ENCODE results near the gene BACH2. TPM values are rescaled to one million over a fixed set of nuclear protein-coding genes. Genes with fewer than 3 reads are reported as not detected.

The BACH2 gene
- polyA plus RNA-seq, 1 of the 3 experiments (the other 2 are of a cell fraction), result 0.46 TPM

GRCh38 chr6:89975366-89975765 is 321.3 kb downstream of the BACH2 start:
- POLR2A ChIA-PET, result interaction anchor here (0.6 to 3.4 kb wide), 2 partner anchors 11 to 229 kb away, joined by 3 to 30 read pairs; no protein-coding TSS in a partner anchor
- Histone ChIP-seq H3K36me3 (replicated peaks in 1 of 2; ENCODE audit: control insufficient read depth in 1 of 2, insufficient read depth in 2 of 2, low read length in 1 of 2) (no peaks in the 10 kb centered on the region), H3K9ac (no peak overlapping the region), H3K27ac (ENCODE audit: low read depth in 2 of 2, low read length in 1 of 2) (peak overlapping the region in 1 of 2 experiments; percentile 99; a peak in 2 of 4 replicates), H2AFZ (ENCODE audit: low read depth) (no peak overlapping the region), H4K20me1 (ENCODE audit: insufficient read depth) (no peaks in the 10 kb centered on the region), H3K9me3 (no peaks in the 10 kb centered on the region), H3K4me2 (no peak overlapping the region), H3K4me3 (ENCODE audit: low read depth in 2 of 2, low read length in 1 of 2) (no peak overlapping the region), H3K4me1 (ENCODE audit: control insufficient read depth in 1 of 2, insufficient read depth in 2 of 2, low read depth in 1 of 2, low read length in 1 of 2) (peaks cover 20 to 37% of the 10 kb centered on the region in 2 experiments; a peak in 3 of 4 replicates), H3K9me2 (no peaks in the 10 kb centered on the region), H3K79me2 (ENCODE audit: insufficient read depth) (no peaks in the 10 kb centered on the region), H3F3A (replicated peaks; ENCODE audit: insufficient read depth) (no peaks in the 10 kb centered on the region), H3K27me3 (ENCODE audit: insufficient read depth) (no peaks in the 10 kb centered on the region)
- CTCF ChIA-PET, result interaction anchor here (0.6 to 11.0 kb wide), 13 partner anchors 10 to 503 kb away, joined by 3 to 114 read pairs (median 4); partner anchors contain the start of gene MDN1
- 81% methylated on average over 1 of the region's 1 CpG for WGBS (ENCODE audit: low lambda C conversion rate)
- no peak for DNase-seq
- TF ChIP-seq FOXJ3 (CRISPR knock-in tag; IDR thresholded peaks at IDR 0.05), result no peak
- no peak for TF ChIP-seq FOSL2 (IDR thresholded peaks at IDR 0.05; ENCODE audit: borderline replicate concordance, low read depth)
- no peak for TF ChIP-seq TEAD4 (IDR thresholded peaks at IDR 0.05; ENCODE audit: borderline replicate concordance, insufficient read depth)
- TF ChIP-seq IRF3 (IDR thresholded peaks at IDR 0.05; ENCODE audit: low read depth, low read length), result no peak
- TF ChIP-seq ZBTB33 (IDR thresholded peaks at IDR 0.05; ENCODE audit: borderline replicate concordance, low read depth), result no peak
- TF ChIP-seq FOXM1 (IDR thresholded peaks at IDR 0.05; ENCODE audit: low read depth), result no peak
- no peak for TF ChIP-seq NRF1 (IDR thresholded peaks at IDR 0.05; ENCODE audit: low read depth, low read length)
- TF ChIP-seq TAF1 (IDR thresholded peaks at IDR 0.05; ENCODE audit: borderline replicate concordance, low read depth, low read length), result no peak
- no peak for TF ChIP-seq USF1 (IDR thresholded peaks at IDR 0.05; ENCODE audit: borderline replicate concordance, low read depth)
- TF ChIP-seq GATA2 (CRISPR knock-in tag; IDR thresholded peaks at IDR 0.05), result no peak
- TF ChIP-seq POLR2AphosphoS5 (IDR thresholded peaks at IDR 0.05; ENCODE audit: low read depth, low read length), result no peak
- no peak for TF ChIP-seq REST (IDR thresholded peaks at IDR 0.05; ENCODE audit: low read depth, low read length)

Data from SK-N-SH (cell line).